Fibroblast of lung (primary cell): ENCODE measurements around the gene ZNF146. TPM values are rescaled to one million over a fixed set of nuclear protein-coding genes. Genes with fewer than 3 reads are reported as not detected.

ENCODE experiments used
- DNase-seq, 2 donors: peaks; one replicate each; pipeline versions ENCODE4 v3.0.0 to v3.0.0-alpha.2; 2010; ENCODE audit warnings: low read depth in 2 of 2
- H2AFZ ChIP-seq: 2 replicates; pipeline ENCODE4 v1.5.1; 2012; ENCODE audit warnings: low read length, control low read depth, inconsistent platforms
- H3K27ac ChIP-seq: 2 replicates; pipeline ENCODE4 v1.5.1; 2011; ENCODE audit warnings: low read length, control low read depth; ENCODE audit not compliant: insufficient read depth
- H3K27me3 ChIP-seq: 2 replicates; pipeline ENCODE4 v1.5.1; 2011; ENCODE audit warnings: mild to moderate bottlenecking, low read length; ENCODE audit not compliant: control insufficient read depth, insufficient read depth
- H3K36me3 ChIP-seq: 2 replicates; pipeline ENCODE4 v1.5.1; 2011; ENCODE audit warnings: low read length; ENCODE audit not compliant: control insufficient read depth, insufficient read depth
- H3K4me1 ChIP-seq: 2 replicates; pipeline ENCODE4 v1.5.1; 2011; ENCODE audit warnings: low read length; ENCODE audit not compliant: control insufficient read depth, insufficient read depth; ENCODE audit errors: extremely low read depth
- H3K4me2 ChIP-seq: 2 replicates; pipeline ENCODE4 v1.5.1; 2011; ENCODE audit warnings: low read length, control low read depth; ENCODE audit not compliant: insufficient read depth; ENCODE audit errors: extremely low read depth
- H3K4me3 ChIP-seq, 4 experiments: fragments of 200-600 bp in 1 of 4; sonication (generic) in 1 of 4; replicated peaks in 1 of 4; 2 replicates each; pipeline ENCODE4 v1.5.1; 2011 to 2016; ENCODE audit warnings: low read length in 4 of 4, low read depth in 3 of 4, mild to moderate bottlenecking in 3 of 4, control low read depth in 2 of 4, inconsistent platforms in 1 of 4, mixed read lengths in 1 of 4; ENCODE audit not compliant: insufficient read depth in 1 of 4; ENCODE audit errors: control extremely low read depth in 1 of 4
- H3K79me2 ChIP-seq: 2 replicates; pipeline ENCODE4 v1.5.1; 2012; ENCODE audit warnings: mild to moderate bottlenecking, low read length, inconsistent platforms; ENCODE audit not compliant: control insufficient read depth, insufficient read depth
- H3K9ac ChIP-seq: 2 replicates; pipeline ENCODE4 v1.5.1; 2011; ENCODE audit warnings: mild to moderate bottlenecking, low read length, control low read depth; ENCODE audit not compliant: insufficient read depth
- H3K9me3 ChIP-seq: 2 replicates; pipeline ENCODE4 v1.5.1; 2012; ENCODE audit warnings: low read depth, low read length; ENCODE audit not compliant: control insufficient read depth, insufficient read depth
- H4K20me1 ChIP-seq: 2 replicates; pipeline ENCODE4 v1.5.1; 2011; ENCODE audit warnings: low read length; ENCODE audit not compliant: control insufficient read depth, insufficient read depth; ENCODE audit errors: extremely low read depth
- CTCF ChIP-seq, 2 donors: IDR thresholded peaks in 1 of 2; conservative IDR thresholded peaks in 1 of 2; 1 replicate in 1 of 2; 2 replicates in 1 of 2; pipeline ENCODE4 v1.5.1; 2011 to 2012; ENCODE audit warnings: low read length in 2 of 2, control low read depth in 1 of 2, inconsistent platforms in 1 of 2, low read depth in 1 of 2, mild to moderate bottlenecking in 1 of 2
- EZH2 ChIP-seq: IDR thresholded peaks from 2 replicates; pipeline ENCODE4 v1.5.1; 2012; ENCODE audit warnings: low read length, control low read depth, mild to moderate bottlenecking; ENCODE audit errors: missing control alignments
- polyA plus RNA-seq, 2 donors: library from polyadenylated mRNA; depleted of rRNA in 1 of 2; stranded (reverse) in 1 of 2; unstranded in 1 of 2; fragments of >200 nt; gene quantifications; 2 replicates each; pipeline ENCODE4 v1.2.1, GENCODE V29; 2011 to 2012; ENCODE audit warnings: missing spikeins in 1 of 2
- total RNA-seq: library from RNA; depleted of rRNA; stranded (reverse); fragments of >200 nt; gene quantifications from 2 replicates; pipeline ENCODE4 v1.2.1, GENCODE V29; 2014

Gene ZNF146
- total and polyA plus RNA-seq, 2 donors (not counting 1 experiment from before 2014, with no cell fraction given) = 87.5 to 92.5 TPM

GRCh38 chr19:36259211-36259610 lies 44.3 kb downstream of the ZNF146 start:
- Histone ChIP-seq H3K9me3 (no peaks in the 10 kb centered on the region), H3K36me3 (no peaks in the 10 kb centered on the region), H3K27me3 (no peaks in the 10 kb centered on the region), H3K4me1 (no peaks in the 10 kb centered on the region), H3K4me3 (no peak overlapping the region), H4K20me1 (no peaks in the 10 kb centered on the region), H3K79me2 (no peaks in the 10 kb centered on the region), H3K4me2 (no peak overlapping the region), H3K9ac (no peak overlapping the region), H3K27ac (no peak overlapping the region), H2AFZ (no peak overlapping the region)
- TF ChIP-seq EZH2 (no peak), CTCF (conservative IDR thresholded peaks at IDR 0.05 in 1 of 2, IDR thresholded peaks at IDR 0.05 in 1 of 2; ENCODE audit: low read depth in 1 of 2, low read length in 2 of 2) (no peak)
- no peak for DNase-seq

DNA sequence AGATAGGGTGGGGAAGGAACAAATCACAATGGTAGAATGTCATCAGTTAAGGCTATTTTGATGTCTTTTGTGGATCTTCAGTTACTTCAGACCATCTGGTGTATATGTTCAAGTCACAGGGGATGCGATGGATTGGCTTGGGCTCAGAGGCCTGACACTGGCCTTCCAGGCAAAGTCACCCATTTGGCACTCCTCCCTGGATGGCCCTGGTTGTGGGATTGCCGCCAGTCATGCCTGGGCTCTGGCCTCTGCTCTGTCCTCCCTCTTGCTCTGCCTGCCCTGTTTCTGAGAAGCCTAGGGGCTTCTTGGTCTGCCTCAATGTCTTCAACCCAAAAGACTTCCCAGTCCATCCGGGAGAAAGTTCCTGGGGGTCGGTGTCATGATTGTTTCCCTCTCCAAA lies 50.2 kb downstream of the ZNF146 start:
- no peaks in the 10 kb centered on the region for H3K36me3 ChIP-seq

GRCh38 chr19:36265856-36266374 lies 51.0 kb downstream of the ZNF146 start:
- no peaks in the 10 kb centered on the region for H3K79me2 ChIP-seq
- H3K27ac ChIP-seq = no peak overlapping the region
- no peak overlapping the region for H2AFZ ChIP-seq
- DNase-seq = no peak
- H3K9ac ChIP-seq = no peak overlapping the region
- no peaks in the 10 kb centered on the region for H3K27me3 ChIP-seq
- no peaks in the 10 kb centered on the region for H4K20me1 ChIP-seq
- no peak for TF ChIP-seq CTCF (conservative IDR thresholded peaks at IDR 0.05 in 1 of 2, IDR thresholded peaks at IDR 0.05 in 1 of 2; ENCODE audit: low read depth in 1 of 2, low read length in 2 of 2)
- peak overlapping the region in 1 of 4 experiments; percentile 43 for H3K4me3 ChIP-seq
- H3K36me3 ChIP-seq = no peaks in the 10 kb centered on the region
- no peaks in the 10 kb centered on the region for H3K9me3 ChIP-seq
- H3K4me2 ChIP-seq = no peak overlapping the region
- H3K4me1 ChIP-seq = no peaks in the 10 kb centered on the region

More for the DNA sequence above, 50.2 kb downstream of the ZNF146 start:
- no peak overlapping the region for H3K4me2 ChIP-seq
- no peak overlapping the region for H3K4me3 ChIP-seq
- H3K9me3 ChIP-seq = no peaks in the 10 kb centered on the region
- no peaks in the 10 kb centered on the region for H3K79me2 ChIP-seq
- H3K4me1 ChIP-seq = no peaks in the 10 kb centered on the region
- no peak overlapping the region for H2AFZ ChIP-seq
- H4K20me1 ChIP-seq = no peaks in the 10 kb centered on the region
- no peak for TF ChIP-seq EZH2
- TF ChIP-seq CTCF (conservative IDR thresholded peaks at IDR 0.05 in 1 of 2, IDR thresholded peaks at IDR 0.05 in 1 of 2; ENCODE audit: low read depth in 1 of 2, low read length in 2 of 2) = no peak
- no peak for DNase-seq
- no peak overlapping the region for H3K9ac ChIP-seq
- no peak overlapping the region for H3K27ac ChIP-seq
- H3K27me3 ChIP-seq = no peaks in the 10 kb centered on the region
